ENCODE measurements around the gene SDC1.

DNA sequence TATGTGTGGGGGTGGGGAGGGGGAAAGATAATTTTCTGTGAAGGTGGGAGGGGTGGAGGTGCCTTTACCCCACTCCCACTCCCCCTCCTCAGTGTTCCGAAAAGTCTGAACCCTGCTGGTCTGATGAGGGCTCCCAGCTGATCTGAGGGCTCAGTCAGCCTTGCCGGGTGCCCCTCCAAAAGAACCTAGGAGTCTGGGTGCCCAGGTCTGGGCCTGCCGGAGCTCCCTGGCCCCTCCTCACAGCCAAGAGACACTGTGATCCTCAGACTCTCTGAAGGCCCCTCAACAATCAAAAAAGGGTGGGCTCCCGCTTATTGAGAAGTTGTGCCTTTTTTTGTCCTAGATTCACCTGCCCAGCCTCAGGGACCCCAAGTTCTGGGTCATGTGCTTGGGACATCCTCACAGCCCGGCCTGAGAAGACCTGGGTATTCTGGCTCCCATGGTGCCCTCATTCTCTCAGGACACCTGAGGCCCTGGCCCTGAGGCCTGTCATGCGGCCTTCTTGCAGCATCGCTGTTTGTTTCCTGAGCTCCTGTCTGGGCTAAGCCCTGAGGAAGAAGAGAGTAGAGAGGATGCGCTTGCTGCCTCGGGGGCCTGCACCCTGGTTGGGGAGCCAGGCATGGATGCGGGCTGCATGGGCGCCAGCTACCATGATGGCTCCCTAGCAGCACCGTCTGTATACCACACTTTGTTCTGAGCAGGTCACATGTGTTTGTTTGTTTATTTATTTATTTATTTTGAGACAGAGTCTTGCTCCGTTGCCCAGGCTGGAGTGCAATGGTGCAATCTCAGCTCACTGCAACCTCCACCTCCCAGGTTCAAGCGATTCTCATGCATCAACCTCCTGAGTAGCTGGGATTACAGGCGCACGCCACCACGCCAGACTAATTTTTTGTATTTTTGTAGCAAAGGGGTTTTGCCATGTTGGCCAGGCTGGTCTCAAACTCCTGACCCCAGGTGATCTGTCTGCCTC, 44.0 kb downstream of the SDC1 start:
- no peak for TF ChIP-seq EZH2 (IDR thresholded peaks at IDR 0.05; ENCODE audit: insufficient read depth, low read length)
- TF ChIP-seq CTCF (IDR thresholded peaks at IDR 0.05; ENCODE audit: insufficient read depth, low read depth, low read length) = no peak

All from astrocyte (in vitro differentiated cells and primary cell).